ENCODE data around the gene STON2.
"Not testable (repeated sequence)": the region's sequence is repeated elsewhere in the genome, so short reads cannot be mapped to it uniquely, and the experiment has no call there.

Gene STON2

DNA sequence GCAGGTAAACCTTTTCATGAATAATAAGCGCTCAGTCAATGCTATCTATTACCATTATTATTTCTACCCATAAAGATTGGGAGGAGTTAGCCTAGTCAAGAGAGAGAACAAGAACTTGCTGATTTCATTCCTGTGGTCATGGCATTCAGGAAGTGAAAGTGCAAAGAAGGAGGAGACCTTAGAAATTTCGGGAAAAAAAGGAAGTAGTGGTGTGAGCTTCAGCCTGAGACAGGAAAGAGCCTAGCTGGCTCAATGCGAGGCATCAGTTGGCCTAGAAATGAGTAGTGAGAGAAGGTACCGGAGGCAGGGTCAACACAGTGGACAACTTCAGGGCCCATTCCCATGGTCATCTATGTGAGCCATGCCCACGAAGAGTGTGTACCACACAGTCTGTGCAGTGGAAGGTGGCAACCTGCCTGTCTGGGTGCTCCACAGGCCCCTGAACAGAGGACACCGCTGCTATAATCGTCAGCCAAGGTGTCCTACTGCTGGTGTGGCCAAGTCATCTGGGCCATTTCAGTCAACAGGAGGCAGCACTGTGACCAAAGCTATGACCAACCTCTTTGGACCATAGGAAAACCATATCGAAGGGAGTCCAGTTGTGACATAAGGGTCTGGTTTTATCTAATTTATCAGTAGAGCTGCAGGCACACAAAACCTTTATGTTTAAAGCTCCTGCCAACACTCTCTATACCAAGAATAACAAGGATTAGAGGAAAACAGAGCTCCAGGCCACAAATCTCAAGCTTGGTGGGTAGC lies 16.2 kb upstream of the STON2 start:
- no peak for DNase-seq

DNA sequence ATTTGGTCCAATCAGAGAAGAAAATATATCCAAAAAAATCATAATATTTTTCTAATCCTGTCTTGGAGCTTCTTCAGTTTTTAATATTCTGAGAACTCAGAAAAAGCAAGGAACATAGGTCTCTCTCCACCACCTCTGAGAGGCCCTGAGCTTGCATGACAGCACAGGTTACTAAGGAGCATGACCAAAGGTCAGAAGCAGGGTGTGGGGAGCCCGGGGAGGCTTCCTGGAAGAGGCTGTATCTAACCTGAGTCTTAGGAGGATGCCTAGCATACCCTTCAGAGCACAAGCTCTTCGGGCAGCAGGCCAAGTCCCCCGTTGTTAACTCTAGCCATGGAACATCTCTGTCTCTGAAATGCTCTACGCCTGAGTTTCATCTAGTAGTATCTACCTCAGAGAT lies 15.7 kb upstream of the STON2 start:
- no peak for DNase-seq

DNA sequence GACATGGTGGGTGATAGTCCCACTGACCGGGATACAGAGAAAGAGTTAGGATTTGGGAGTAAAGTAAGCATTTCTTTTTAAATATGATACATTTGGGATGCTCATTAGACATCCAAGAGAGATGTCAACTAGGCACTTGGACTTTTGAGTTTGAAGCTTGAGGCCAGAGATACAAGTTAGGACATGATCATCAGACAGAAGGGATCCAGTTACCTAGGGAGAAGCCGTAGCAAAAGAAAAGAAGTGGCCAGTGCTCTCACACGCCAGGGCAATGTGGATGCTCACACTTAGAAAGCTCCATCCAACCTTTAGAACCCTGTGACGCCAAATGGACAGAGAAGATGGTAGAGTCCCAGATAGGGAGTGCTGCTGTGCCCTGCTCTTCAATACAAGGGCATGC lies 14.0 kb upstream of the STON2 start:
- no peak for DNase-seq

DNA sequence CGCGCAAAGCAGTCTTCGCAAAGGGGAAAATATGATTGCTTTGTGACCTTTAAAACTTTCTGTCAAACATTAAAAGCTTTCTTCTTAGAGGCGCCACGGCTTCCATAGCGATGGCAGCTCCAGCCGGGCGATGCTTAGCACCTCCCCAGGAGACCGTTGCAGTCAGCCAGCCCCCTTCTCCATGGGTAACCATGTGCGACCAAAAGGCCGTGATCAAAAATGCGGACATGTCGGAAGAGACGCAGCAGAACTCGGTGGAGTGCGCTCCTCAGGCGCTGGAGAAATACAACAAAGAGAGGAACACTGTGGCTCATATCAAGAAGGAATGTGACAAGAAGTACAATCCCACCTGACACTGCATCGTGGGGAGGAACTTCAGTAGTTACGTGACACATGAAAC lies 12.7 kb upstream of the STON2 start:
- DNase-seq, result no peak

DNA sequence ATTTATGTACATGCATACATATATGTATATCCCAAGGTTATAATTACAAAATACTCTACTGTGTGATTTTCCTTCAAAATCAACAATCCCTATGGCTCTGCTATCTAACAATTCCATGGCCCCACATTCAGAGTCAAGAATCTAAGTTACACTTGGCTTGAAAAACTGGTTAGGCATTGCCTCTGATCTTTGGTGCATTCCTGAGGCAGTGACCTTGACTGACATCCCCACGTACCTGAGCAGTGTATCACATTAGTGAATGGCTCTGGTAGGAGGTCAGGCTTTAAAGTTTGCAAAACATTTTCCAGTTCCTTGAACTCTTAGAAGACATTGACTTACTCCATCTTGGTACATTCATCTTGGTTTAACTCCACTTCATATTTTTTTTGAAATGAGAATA lies 8.5 kb upstream of the STON2 start:
- DNase-seq, result no peak

DNA sequence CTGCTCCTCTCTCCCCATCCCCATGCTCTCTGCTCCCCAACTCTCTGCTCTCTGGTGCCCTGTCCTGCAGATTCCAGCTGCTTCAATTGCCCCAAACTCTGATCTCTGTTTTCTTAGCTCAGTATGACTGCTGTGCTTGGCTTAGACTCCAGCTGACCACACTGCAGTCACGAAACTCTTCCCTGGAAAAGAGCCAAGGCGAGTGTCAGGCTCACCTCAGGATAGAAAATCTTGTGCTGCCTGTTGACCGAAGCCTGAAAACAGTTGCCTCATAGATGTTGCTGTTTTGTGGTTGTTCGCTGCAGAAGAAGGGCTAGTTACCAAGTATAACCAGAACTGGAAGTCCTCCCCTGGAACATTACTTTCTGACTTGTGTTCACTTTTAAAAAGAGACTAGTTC lies 6.7 kb upstream of the STON2 start:
- DNase-seq, result no peak

DNA sequence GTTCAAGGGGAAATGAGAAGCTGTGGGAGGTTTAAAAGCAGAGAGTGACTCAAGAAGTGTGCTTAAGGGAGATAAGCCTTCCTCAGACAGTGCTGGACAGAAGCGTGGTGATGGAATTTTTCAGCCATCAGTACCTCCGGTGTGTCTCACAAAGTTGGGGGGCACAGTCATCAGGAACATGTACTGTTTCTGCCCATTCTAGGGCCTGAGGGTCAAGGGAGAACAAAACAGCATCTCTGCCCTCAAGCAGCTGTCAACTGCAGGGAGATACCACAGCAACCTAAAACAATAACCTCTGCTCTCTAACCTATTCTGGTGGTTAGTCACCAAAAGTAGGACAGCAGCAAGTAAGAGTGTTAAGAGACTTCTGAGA lies 2.0 kb upstream of the STON2 start:
- DNase-seq, result no peak

DNA sequence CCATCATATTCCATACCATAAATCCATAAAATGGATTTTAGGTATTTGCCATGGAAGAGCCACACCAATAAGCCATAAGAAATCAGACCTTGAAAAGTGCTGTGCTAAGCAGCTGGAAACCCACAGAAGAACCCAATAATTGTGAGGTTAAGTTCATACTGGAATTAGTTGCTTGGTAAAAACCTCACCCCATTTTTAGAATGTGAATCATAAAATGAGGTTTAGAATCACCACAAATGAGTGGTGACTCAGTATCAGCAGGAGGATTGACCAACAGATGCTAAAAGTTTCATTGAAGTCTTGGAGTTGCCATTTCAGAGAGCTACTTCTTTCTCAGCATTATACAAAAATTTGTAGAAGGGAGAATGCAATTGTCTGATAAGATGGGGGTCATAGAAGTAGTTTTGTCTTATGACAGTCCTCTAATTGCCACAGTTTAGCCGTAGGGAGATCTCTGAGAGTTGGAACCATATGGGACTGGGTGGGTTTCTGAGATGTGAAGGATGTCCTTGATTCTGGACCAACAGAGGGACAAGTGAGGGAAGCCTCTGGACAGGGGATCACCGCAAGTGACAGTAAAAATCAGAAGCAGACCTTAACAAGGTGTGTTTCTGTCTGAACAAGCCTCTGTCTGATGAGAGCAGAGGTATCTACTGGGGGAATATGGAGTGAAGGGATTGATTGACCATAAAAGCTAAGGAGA lies 1.4 kb upstream of the STON2 start:
- no peak for DNase-seq

DNA sequence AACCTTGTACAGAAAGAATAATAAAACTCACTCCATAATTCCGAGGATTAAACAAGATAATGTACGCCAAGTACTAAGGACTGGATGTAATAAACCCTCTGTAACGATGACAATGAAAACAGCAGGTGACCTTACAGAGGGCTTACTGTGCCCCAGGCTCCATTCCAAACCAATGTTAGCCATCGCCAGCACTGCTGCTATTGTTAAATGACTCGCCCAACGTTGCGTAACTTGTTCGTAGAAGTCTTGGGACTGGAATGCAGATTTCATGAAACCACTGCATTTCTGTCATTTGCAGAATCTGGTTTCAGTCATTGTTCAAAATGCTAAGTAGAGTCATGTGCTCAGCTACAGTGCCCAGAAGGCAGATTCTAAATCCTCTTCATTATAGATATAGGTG lies 728 bp upstream of the STON2 start:
- DNase-seq, result no peak

DNA sequence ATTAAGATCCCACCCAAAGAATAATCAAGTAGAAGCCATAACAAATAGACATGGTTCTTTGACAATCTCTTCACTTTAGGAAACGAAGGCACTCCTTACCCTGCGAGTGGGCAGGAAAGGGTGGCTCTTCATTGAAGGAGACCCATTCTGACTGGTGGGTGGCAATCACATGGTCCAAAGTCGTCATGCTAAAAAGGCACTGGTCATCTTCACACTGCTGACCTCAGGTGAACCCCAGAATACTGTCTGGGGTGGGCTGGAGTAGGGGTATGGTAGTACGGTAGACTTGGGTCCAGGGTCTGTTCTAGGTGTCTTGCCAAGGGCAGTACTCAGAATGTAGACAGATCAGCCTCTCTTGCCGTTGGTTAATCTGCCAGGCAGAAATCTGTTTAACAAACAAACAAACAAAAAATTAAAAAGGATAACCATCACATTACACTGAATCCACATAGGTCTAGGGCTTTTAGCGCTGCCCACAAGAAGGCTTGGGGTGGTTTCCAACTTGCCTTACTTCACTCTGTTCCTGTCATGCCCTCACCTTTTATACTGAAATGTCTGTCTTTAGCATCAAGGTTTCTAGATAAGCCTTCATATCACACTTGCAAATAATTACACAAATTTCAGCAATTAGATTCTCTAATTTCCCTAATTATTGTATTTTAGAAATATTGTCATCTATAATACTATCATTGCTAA lies 1.8 kb downstream of the STON2 start:
- no peak for DNase-seq

DNA sequence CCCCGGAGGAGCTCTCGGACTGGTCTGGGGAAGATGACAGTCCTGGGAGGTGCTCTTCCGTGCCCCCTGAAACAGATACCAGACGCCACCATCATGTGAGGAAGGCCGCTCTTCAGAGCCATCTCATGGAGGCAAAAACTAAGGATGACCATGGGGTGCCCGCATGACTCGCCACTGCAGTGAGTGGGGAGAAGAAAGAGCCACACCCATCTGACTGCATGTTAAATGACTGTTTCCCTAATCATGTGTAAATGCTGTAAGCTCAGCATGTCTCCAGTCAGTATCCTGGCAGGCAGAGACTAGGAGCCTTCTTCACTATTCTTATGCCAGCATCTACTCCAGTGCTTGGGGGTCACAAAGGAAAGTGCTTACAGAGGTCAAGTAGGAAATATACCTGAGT lies 4.0 kb downstream of the STON2 start:
- DNase-seq, result no peak

DNA sequence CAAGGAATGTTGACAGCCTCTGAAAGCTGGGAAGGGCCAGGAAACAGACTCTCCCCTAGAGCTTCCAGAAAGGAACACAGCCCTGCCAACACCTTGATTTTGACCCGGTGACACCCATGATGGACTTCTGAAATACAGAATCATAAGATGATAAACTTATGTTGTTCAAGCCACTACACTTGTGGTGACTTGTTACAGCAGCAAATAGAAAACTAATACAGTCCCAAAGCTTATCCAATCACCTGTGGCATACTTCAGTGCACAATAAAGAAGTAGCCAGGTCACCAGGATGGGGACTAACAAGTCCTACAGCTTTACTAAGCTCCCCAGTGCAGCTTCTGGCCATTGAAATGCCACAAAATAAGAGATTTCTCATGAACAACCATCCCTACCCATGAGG lies 5.4 kb downstream of the STON2 start:
- no peak for DNase-seq

DNA sequence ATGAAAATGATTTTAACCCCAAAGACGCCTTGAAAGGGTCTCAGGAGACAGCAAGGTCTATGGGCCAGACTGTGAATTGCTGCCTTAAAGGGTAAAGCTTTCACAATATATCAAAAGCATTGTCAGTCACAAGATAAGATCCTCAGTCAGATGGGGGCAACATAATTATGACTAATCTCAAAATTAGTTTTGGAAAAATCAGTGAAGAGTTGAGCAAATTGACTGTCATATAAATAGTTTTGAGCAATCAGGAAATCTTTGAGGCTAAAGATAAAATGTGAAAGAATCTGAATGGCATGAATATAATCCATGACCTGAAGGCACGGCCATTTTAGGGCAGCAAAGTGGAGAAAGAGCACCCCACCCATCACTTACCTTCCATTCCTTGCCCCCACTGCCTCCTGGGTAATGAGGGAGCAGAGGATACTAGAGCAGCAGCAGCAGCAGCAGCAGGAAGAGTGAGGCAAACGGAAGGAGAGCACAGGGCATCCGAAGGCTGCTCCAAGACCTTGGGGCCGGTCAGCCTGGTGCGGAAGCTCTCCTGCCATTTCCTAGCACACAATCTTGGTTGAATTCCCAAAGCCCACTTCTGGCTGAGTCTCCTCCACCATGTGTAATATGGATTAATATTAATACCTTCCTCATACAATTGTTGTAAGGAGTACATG lies 7.0 kb downstream of the STON2 start:
- no peak for DNase-seq

DNA sequence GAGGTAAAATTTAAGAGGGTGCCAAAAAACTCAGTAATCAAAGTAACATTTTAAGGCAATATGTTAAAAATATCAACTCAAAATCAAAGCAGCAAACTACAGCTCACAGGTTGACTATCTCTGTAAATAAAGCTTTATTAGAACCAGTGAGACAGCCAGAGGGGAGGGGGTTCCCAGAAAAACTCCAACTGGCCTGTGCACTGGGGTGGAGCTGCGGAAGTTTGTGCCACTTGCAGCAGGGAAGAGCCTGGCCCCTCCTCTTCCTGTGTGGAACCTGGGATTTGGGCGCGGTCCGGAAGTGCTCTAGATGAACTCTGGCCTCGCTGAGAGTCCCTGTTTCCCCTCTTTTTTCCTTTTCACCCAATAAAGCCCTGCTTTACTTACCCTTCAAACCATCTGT lies 8.1 kb downstream of the STON2 start:
- no peak for DNase-seq

DNA sequence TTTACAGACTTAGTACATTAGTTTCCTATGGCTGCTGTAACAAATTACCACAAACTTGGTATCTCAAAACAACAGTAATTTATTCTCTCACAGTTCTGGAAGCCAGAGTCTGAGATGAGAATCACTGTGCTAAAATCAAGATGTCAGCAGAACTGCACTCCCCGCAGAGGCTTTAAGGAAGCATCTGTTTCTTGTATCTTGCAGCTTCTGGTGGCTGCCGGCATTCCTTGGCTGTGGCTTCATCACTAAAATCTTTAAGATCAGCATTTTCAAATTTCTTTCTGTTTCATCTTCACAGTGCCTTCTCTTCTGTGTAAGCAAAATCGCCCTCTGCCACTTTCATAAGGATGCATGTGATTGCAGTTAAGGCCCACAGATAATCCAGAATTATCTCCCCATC lies 9.4 kb downstream of the STON2 start:
- no peak for DNase-seq

DNA sequence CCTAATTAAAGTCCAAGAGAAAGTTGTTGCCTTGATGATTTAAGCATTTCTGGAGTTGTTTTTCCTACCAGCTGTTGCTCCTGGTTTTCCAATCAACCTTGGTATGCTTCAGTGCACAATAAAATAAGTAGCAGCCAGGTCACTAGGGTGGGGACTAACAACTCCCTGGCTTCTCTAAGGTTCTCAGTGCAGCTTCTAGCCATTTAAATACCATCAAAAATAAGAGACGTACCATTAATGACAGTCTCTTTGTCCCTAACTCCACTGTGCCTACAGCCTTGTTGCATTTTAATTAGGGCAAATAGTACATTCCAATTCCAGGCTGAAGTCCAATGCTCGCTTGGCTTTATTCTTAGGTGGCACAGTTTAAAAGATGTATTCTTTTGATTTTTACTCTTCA lies 11.8 kb downstream of the STON2 start:
- DNase-seq, result no peak

DNA sequence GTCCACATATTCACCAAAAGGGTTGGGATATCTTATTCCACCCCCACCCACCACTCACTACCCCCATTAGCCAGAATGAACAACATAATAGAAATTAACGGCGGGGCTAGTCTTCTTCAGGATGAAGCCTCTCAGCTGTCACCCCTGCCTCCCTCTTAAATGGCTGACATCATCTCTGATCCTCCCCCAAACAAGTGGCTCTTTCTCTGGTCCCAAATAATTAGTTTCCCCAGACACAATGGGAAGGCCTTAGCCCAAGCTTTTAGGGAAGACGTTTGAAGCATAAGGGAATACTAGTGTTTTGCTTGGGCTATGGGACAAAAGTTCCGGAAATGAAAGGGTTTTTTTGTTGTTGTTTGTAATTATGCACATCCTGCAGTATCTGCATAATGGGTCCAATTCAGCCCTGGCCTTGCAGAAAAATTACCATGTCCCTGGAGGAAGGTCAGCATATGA lies 13.8 kb downstream of the STON2 start:
- no peak for DNase-seq

DNA sequence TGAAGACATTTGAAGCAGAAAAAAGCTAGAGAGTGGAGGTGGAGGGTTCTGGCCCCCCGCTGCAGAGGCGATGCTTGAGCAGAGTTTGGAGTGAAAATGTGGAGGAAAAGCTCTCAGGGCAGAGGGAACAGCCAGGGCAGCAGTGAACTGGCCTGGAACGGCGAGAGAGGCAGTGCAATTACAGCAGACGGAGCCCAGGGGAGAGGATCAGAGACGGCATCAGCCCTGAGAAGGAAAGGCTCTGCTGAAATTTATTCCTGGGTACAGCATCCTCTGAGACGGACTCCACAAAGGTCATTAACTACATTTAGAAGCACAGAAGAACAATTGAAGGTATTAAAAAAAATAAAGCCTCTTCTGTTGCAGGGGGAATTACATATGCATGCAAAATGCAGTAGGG lies 14.2 kb downstream of the STON2 start:
- DNase-seq, result no peak

DNA sequence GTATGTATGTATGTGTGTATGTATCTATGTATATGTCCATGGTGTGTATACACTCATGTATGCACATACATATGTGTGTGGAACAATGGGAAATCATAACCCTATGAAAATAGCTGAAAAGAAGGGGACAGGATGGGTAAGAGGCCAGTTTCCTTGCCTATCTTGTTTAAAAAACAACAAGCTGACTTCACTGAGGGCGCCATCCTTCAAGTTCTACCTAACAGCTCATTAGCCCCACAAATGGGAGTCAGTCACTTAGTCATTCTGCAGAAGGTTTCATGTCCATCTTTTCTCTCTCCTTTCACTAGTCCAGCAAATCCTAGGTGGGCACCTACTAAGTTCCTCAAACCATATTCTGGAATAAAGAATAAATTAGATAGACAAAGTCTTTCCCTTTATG lies 14.7 kb downstream of the STON2 start:
- DNase-seq, result no peak

DNA sequence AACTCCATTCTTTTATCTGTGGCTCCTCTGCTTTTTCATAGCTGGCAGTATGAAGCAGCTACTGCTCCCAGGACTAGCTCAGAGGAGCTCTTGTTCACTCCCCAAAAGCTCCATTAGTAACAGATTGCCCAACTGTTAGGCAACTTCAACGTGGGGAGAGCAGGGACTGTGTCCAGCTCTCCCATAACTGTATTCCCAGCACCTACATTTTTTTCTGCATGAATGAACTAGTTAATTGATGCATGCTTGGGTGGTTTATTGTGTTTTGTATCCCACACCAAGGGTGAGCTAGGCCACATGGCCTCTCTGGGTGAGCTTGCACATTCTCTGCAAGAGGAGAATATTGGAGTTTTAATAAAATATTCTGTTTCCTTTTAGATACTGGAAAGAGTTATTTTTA lies 15.2 kb downstream of the STON2 start:
- no peak for DNase-seq

DNA sequence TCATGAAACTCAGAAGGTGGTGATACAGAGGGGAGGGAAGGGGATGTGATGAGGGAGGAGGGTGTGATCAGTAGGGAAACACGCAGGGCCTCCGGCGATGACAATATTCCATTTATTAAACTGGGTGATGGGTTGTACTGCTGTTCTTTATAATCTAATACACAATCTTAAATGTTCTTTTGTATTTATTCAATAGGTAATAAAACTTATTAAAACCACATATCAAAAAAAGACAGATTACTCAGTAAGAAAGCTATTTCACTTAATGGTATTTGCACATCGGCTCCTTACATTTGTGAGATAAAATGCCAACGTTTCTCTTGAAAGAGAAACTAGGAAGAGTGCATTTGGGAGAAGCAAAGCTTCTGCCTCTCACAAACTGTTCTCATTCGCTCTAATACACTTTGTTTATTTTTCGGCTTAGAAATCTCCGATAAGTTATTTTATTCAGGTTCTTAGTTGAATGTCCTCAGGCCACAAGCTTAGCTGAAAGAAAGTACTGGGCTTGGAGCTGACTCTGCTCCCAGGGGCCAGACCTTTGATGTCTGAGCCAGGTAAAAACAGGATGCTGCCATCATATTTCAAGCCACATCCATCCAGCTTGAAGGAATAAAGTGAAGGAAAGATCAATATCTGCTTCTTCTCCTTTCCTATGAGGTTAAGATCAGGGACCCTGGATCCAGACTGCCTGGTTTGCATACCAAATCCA lies 17.5 kb downstream of the STON2 start:
- no peak for DNase-seq

DNA sequence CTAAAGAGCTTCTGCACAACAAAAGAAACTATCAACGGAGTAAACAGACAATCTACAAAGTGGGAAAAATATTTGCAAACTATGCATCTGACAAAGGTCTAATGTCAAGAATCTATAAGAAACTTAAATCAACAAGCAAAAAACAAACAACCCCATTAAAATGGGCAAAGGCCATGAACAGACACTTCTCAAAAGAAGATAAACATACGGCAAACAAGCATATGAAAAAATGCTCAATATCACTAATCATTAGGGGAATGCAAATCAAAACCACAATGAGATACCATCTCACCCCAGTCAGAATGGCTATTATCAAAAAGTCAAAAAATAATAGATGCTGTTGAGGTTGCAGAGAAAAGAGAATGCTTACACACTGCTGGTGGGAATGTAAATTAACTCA lies 20.1 kb downstream of the STON2 start:
- not testable (repeated sequence) for DNase-seq

DNA sequence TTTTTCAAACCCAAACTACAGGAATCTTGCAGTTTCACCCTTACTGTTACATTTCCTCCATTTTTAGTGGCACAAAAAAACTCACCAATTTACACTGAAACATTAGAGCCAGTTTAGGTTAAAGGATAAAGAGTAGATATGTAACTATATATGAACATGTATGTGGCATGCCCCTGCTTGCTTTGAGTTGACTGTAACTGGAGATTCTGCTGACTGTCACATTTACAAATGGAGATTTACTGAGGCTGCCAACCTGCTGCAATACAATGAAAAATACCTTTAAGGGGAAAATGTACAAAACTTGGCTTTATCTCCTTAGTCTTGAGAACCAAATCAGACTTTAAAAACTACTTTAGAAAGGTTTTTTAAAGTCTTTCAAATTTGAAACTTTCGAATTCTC lies 28.3 kb downstream of the STON2 start:
- DNase-seq, result no peak
